Measurements from ENCODE around the gene DLEC1. TPM values are rescaled to one million over a fixed set of nuclear protein-coding genes. Genes with fewer than 3 reads are reported as not detected.

Gene DLEC1
- total and polyA plus RNA-seq, 2 donors (not counting 1 experiment from before 2014, with no cell fraction given): 0.52 to 2.1 TPM

DNA sequence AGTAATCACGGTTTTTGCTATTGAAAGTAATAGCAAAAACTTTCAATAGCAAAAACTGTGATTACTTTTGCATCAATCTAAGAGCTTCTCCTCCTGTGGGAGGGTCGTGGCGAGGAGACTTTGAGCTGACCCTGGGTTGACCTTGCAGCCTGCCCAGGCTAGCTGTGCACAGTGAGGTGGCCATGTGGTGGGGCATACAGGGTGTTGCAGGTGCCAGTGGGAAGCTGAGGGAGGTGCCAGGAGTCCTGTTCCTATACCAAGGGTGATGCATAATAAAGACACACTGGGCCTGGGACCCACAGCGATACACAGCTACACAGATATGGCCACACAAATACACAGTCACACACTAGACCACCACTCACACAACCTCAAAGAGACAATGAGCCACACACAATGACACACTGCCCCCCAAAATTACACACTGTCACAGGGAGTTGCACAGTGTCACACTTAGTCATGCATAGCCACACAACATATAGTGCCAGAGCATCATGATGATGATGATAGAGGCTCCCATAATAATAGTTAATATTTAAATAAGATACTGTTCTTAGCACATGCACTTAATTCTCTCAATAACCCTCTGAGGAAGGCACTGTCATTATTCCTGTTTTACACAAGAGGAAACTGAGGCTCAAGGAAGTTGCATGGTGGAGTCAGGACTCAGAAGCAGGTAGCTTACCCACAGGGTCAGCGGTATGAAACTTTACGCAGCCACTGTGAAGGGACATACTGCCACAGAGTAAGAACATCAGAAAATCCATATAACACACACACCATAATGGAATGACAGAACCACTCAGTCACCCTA is 15.9 kb upstream of the DLEC1 start:
- no peaks in the 10 kb centered on the region for H4K20me1 ChIP-seq (ENCODE audit: control insufficient read depth, insufficient read depth, low read length, poor library complexity, severe bottlenecking)
- WGBS (ENCODE audit: insufficient coverage): 95% methylated on average over 5 of the region's 6 CpGs
- intact Hi-C loops (cut with micrococcal nuclease): no loop called here
- DNase-seq (no peak), ATAC-seq (ENCODE audit: low read depth) (no peak)
- H2AFZ ChIP-seq (ENCODE audit: insufficient read depth, low read depth, low read length, poor library complexity, severe bottlenecking): peak overlapping the region; percentile 87
- peaks cover 27% of the 10 kb centered on the region for H3K4me1 Mint-ChIP-seq
- H3K27ac ChIP-seq (ENCODE audit: low read length in 2 of 2): peak overlapping the region; percentile 84 to 88
- TF ChIP-seq CTCF (IDR thresholded peaks at IDR 0.05) (no peak), EZH2 (IDR thresholded peaks at IDR 0.05; ENCODE audit: borderline replicate concordance, insufficient read depth, low read depth, low read length, poor library complexity, severe bottlenecking) (no peak)
- H3K4me3 Mint-ChIP-seq: peak overlapping the region; percentile 96
- no peaks in the 10 kb centered on the region for H3K9me3 ChIP-seq (ENCODE audit: control extremely low read depth in 1 of 3, control insufficient read depth in 2 of 3, insufficient read depth in 1 of 3, low read length in 2 of 3)
- H3K27me3 Mint-ChIP-seq: peaks cover 5% of the 10 kb centered on the region
- peak overlapping the region; percentile 97 for H3K27ac Mint-ChIP-seq
- peak overlapping the region in 1 of 5 experiments; percentile 13 for H3K4me3 ChIP-seq (ENCODE audit: control extremely low read depth in 1 of 5, extremely low read depth in 1 of 5, insufficient read depth in 1 of 5, low read depth in 2 of 5, low read length in 4 of 5)
- no peak overlapping the region for H3K9ac ChIP-seq (ENCODE audit: low read length)
- H3K4me1 ChIP-seq (ENCODE audit: control insufficient read depth in 2 of 2, insufficient read depth in 2 of 2, low read length in 2 of 2): peaks cover 9 to 25% of the 10 kb centered on the region in 2 donors
- no peaks in the 10 kb centered on the region for H3K36me3 ChIP-seq (replicated peaks in 1 of 2; ENCODE audit: control extremely low read depth in 1 of 2, control insufficient read depth in 1 of 2, extremely low read depth in 1 of 2, insufficient read depth in 2 of 2, low read length in 1 of 2)
- no peaks in the 10 kb centered on the region for H3K79me2 ChIP-seq (ENCODE audit: control insufficient read depth, insufficient read depth, low read length)
- no peaks in the 10 kb centered on the region for H3K9me3 Mint-ChIP-seq (ENCODE audit: insufficient read depth)
- H3K27me3 ChIP-seq (replicated peaks in 1 of 4; ENCODE audit: control extremely low read depth in 1 of 4, control insufficient read depth in 3 of 4, insufficient read depth in 4 of 4, low read length in 3 of 4): peaks cover 0 to 3% (median under 1%) of the 10 kb centered on the region in 4 experiments
- POLR2A ChIA-PET: no interaction called here
- H3K4me2 ChIP-seq (replicated peaks; ENCODE audit: low read depth, low read length, poor library complexity, severe bottlenecking): no peak overlapping the region
- CTCF ChIA-PET: interaction anchor here (1.3 to 1.7 kb wide), 3 partner anchors 17 to 142 kb away, joined by 3 to 6 read pairs (median 5); partner anchors contain the start of gene OXSR1

GRCh38 chr3:38026856-38027255 is 12.2 kb upstream of the DLEC1 start:
- H3K79me2 ChIP-seq (ENCODE audit: control insufficient read depth, insufficient read depth, low read length): no peaks in the 10 kb centered on the region
- intact Hi-C loops (cut with micrococcal nuclease): no loop called here
- H3K9ac ChIP-seq (ENCODE audit: low read length): no peak overlapping the region
- H3K4me1 ChIP-seq (ENCODE audit: control insufficient read depth in 2 of 2, insufficient read depth in 2 of 2, low read length in 2 of 2): peaks cover 26 to 44% of the 10 kb centered on the region in 2 donors
- H3K4me1 Mint-ChIP-seq: peaks cover 38% of the 10 kb centered on the region
- H3K27ac Mint-ChIP-seq: no peak overlapping the region
- ATAC-seq (ENCODE audit: low read depth) (no peak), DNase-seq (no peak)
- H3K4me3 ChIP-seq (ENCODE audit: control extremely low read depth in 1 of 5, extremely low read depth in 1 of 5, insufficient read depth in 1 of 5, low read depth in 2 of 5, low read length in 4 of 5): no peak overlapping the region
- H4K20me1 ChIP-seq (ENCODE audit: control insufficient read depth, insufficient read depth, low read length, poor library complexity, severe bottlenecking): no peaks in the 10 kb centered on the region
- H3K27me3 Mint-ChIP-seq: peaks cover 23% of the 10 kb centered on the region
- H3K9me3 ChIP-seq (ENCODE audit: control extremely low read depth in 1 of 3, control insufficient read depth in 2 of 3, insufficient read depth in 1 of 3, low read length in 2 of 3): peaks cover 0 to 19% (median 0%) of the 10 kb centered on the region in 3 donors
- no peak for TF ChIP-seq CTCF (IDR thresholded peaks at IDR 0.05)
- no peak for TF ChIP-seq EZH2 (IDR thresholded peaks at IDR 0.05; ENCODE audit: borderline replicate concordance, insufficient read depth, low read depth, low read length, poor library complexity, severe bottlenecking)
- H3K9me3 Mint-ChIP-seq (ENCODE audit: insufficient read depth): no peaks in the 10 kb centered on the region
- no peak overlapping the region for H2AFZ ChIP-seq (ENCODE audit: insufficient read depth, low read depth, low read length, poor library complexity, severe bottlenecking)
- H3K27me3 ChIP-seq (replicated peaks in 1 of 4; ENCODE audit: control extremely low read depth in 1 of 4, control insufficient read depth in 3 of 4, insufficient read depth in 4 of 4, low read length in 3 of 4): peaks cover 0 to 38% (median 17%) of the 10 kb centered on the region in 4 experiments
- H3K4me2 ChIP-seq (replicated peaks; ENCODE audit: low read depth, low read length, poor library complexity, severe bottlenecking): no peak overlapping the region
- ChIA-PET CTCF (interaction anchor here (2.0 kb wide), 1 partner anchor 30 kb away, joined by 8 read pairs; no protein-coding TSS in a partner anchor), POLR2A (no interaction called here)
- no peak overlapping the region for H3K27ac ChIP-seq (ENCODE audit: low read length in 2 of 2)
- H3K4me3 Mint-ChIP-seq: peak overlapping the region; percentile 32
- WGBS (ENCODE audit: insufficient coverage): 50% methylated on average over 2 of the region's 4 CpGs
- H3K36me3 ChIP-seq (replicated peaks in 1 of 2; ENCODE audit: control extremely low read depth in 1 of 2, control insufficient read depth in 1 of 2, extremely low read depth in 1 of 2, insufficient read depth in 2 of 2, low read length in 1 of 2): no peaks in the 10 kb centered on the region

All from B cell (primary cell).